ENCODE data around the gene TRIM62. TPM values are rescaled to one million over a fixed set of nuclear protein-coding genes. Genes with fewer than 3 reads are reported as not detected.
"Not testable (repeated sequence)": the region's sequence is repeated elsewhere in the genome, so short reads cannot be mapped to it uniquely, and the experiment has no call there.

Gene TRIM62
- total and polyA plus RNA-seq, 10 donors = 2.5 to 16.1 (median 9.2) TPM

DNA sequence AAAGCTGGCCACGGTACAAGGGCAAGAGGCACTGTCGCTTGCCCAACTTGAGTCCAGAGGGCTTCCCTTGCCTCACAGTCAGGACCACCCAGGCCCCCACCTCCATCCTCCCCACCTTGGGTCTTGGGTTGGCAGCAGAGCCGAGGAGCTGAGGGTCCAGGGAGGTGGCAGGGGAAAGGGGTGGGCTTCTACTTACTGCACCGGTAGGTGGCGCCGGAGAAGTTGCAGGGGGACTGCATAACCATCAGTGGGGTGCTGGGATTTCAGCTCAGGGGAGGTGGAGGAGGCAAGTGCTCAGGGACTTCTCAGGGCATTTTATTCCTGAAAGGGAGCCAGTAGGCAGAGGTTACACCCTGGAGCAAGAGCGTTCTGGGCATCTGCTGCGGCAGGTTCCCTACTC, 44.0 kb downstream of the TRIM62 start:
- no peak for TF ChIP-seq POLR2A (IDR thresholded peaks at IDR 0.05)
- TF ChIP-seq POLR2AphosphoS5 (IDR thresholded peaks at IDR 0.05) = no peak
- TF ChIP-seq, protein P1, sequence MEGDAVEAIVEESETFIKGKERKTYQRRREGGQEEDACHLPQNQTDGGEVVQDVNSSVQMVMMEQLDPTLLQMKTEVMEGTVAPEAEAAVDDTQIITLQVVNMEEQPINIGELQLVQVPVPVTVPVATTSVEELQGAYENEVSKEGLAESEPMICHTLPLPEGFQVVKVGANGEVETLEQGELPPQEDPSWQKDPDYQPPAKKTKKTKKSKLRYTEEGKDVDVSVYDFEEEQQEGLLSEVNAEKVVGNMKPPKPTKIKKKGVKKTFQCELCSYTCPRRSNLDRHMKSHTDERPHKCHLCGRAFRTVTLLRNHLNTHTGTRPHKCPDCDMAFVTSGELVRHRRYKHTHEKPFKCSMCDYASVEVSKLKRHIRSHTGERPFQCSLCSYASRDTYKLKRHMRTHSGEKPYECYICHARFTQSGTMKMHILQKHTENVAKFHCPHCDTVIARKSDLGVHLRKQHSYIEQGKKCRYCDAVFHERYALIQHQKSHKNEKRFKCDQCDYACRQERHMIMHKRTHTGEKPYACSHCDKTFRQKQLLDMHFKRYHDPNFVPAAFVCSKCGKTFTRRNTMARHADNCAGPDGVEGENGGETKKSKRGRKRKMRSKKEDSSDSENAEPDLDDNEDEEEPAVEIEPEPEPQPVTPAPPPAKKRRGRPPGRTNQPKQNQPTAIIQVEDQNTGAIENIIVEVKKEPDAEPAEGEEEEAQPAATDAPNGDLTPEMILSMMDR (IDR thresholded peaks at IDR 0.05 in 8 of 11, conservative IDR thresholded peaks at IDR 0.05 in 3 of 11) = peak in 7 of 11 experiments; percentile 31 to 52 (median 50)

DNA sequence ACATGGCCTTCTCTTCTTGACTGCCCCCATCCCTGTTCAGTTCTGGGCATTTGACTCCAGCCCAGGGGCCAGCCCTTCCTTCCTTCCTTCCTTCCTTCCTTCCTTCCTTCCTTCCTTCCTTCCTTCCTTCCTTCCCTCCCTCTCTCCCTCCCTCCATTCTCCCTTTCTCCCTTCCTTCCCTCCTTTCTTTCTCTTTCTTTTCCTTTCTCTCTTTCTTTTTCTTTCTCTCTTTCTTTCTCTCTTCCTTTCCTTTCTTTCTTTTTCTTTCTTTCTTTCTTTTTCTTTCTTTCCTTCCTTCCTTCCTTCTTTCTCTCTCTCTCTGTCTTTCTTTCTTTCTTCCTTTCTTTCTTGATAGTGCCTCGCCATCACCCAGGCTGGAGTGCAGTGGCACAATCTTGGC, 45.8 kb downstream of the TRIM62 start:
- H3K27ac ChIP-seq; DNase-seq; H3K27me3 ChIP-seq (replicated peaks in 1 of 7); intact Hi-C loops (cut with DNase I; ENCODE audit: low total_unique reads); H3K9me3 ChIP-seq; H3K4me3 ChIP-seq: not testable (repeated sequence)
- Histone ChIP-seq H3K4me1 (peaks cover 0 to 17% (median 2%) of the 10 kb centered on the region in 6 donors), H3K36me3 (peaks cover 0 to 11% (median 2%) of the 10 kb centered on the region in 6 donors)
- WGBS, 5 donors = 91 to 100% (median 97%) methylated on average over 1 of the region's 1 CpG

More for the DNA sequence above, 44.0 kb downstream of the TRIM62 start:
- H3K9me3 ChIP-seq = no peaks in the 10 kb centered on the region
- intact Hi-C loops (cut with DNase I; ENCODE audit: low total_unique reads) = no loop called here
- H3K27me3 ChIP-seq (replicated peaks in 1 of 7) = no peaks in the 10 kb centered on the region
- DNase-seq = no peak
- H3K36me3 ChIP-seq = peaks cover 0 to 7% (median 2%) of the 10 kb centered on the region in 6 donors
- no peak overlapping the region for H3K27ac ChIP-seq
- H3K4me3 ChIP-seq = no peak overlapping the region
- H3K4me1 ChIP-seq = peaks cover 0 to 11% (median 0%) of the 10 kb centered on the region in 6 donors
- 38 to 63% (median 53%) methylated on average over 8 of the region's 8 CpGs for WGBS, 5 donors

DNA sequence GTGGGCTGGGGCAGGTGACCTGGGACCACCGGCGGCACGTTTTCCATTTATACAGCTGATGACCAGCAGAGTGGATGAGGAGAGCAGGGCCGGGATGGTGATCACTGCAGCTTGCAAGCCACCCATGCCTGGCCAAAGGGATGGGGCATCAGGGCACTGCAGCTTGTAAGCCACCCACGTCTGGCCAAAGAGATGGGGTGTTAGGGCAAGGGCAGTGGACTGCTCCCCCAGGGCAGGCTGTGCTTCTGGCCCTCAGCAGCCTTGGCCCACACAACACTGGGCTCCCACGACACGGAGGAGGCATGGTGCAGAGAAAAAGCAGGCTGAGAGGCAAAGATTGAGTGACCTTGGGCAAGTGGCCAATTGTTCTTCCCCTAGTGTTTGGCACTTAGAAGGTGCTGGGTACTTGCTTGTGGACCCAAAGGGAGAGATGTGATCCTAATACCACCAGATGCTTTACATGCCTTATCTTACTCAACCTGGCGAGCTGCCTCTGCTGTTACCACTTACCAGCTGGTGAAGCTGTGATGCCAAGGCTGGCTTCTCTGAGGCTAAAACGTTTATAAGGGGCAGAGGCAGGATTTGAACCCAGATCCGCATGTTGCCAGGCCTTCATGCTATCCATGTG, 48.3 kb downstream of the TRIM62 start:
- peaks cover 0 to 39% (median 6%) of the 10 kb centered on the region in 6 donors for H3K4me1 ChIP-seq
- H3K36me3 ChIP-seq = peaks cover 0 to 11% (median 2%) of the 10 kb centered on the region in 6 donors
- 71 to 85% (median 81%) methylated on average over 10 of the region's 10 CpGs for WGBS, 5 donors
- H3K4me3 ChIP-seq = no peak overlapping the region
- H3K27ac ChIP-seq = no peak overlapping the region
- no peak for TF ChIP-seq POLR2A (IDR thresholded peaks at IDR 0.05)
- TF ChIP-seq, protein P1 (IDR thresholded peaks at IDR 0.05 in 8 of 11, conservative IDR thresholded peaks at IDR 0.05 in 3 of 11) = no peak
- H3K9me3 ChIP-seq = no peaks in the 10 kb centered on the region
- no peaks in the 10 kb centered on the region for H3K27me3 ChIP-seq (replicated peaks in 1 of 7)
- intact Hi-C loops (cut with DNase I; ENCODE audit: low total_unique reads) = no loop called here
- no peak for DNase-seq

DNA sequence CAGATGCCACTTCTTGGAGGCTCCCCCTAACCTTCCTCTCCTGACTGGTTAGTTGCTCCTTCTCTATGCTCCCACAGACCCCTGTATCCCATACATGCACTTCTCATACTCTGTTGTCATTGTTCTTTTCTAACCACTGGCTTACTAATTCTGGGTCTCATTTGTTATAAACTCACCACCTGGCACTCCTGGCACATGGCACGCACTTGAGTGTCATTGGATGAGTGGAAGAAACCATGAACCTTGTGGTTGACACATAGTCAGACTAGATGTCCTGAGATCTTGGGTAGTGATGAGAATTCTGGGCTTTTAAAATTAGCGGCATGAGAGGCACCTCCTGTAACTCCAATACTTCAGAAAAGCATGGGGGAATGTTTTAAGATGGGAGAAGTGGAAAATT, 49.3 kb downstream of the TRIM62 start:
- intact Hi-C loops (cut with DNase I; ENCODE audit: low total_unique reads) = no loop called here
- Histone ChIP-seq H3K27ac (no peak overlapping the region), H3K4me1 (peaks cover 9 to 50% (median 17%) of the 10 kb centered on the region in 6 donors), H3K4me3 (no peak overlapping the region), H3K9me3 (no peaks in the 10 kb centered on the region), H3K27me3 (replicated peaks in 1 of 7) (no peaks in the 10 kb centered on the region), H3K36me3 (peaks cover 0 to 11% (median 2%) of the 10 kb centered on the region in 6 donors)
- TF ChIP-seq POLR2AphosphoS5 (IDR thresholded peaks at IDR 0.05) = no peak
- TF ChIP-seq, protein P1 (IDR thresholded peaks at IDR 0.05 in 8 of 11, conservative IDR thresholded peaks at IDR 0.05 in 3 of 11) = no peak
- TF ChIP-seq POLR2A (IDR thresholded peaks at IDR 0.05) = no peak
- no peak for DNase-seq
- 92 to 100% (median 94%) methylated on average over 2 of the region's 2 CpGs for WGBS, 5 donors
